ENCODE measurements around the gene GET4.

GRCh38 chr7:865921-866320, 10.4 kb upstream of the GET4 start:
- TF ChIP-seq EZH2 (IDR thresholded peaks at IDR 0.05; ENCODE audit: insufficient read depth, poor library complexity, severe bottlenecking) = no peak
- TF ChIP-seq EZH2phosphoT487 (IDR thresholded peaks at IDR 0.05; ENCODE audit: insufficient read depth, low read depth) = no peak
